Measurements from ENCODE around the gene TTF1.

TTF1 gene

GRCh38 chr9:132367613-132368313, 38.9 kb downstream of the TTF1 start:
- DNase-seq (ENCODE audit: low spot score) = no peak

- no peak for DNase-seq (ENCODE audit: low spot score)
These were observed 40.2 kb downstream of the TTF1 start for GRCh38 chr9:132366481-132366880.

DNA sequence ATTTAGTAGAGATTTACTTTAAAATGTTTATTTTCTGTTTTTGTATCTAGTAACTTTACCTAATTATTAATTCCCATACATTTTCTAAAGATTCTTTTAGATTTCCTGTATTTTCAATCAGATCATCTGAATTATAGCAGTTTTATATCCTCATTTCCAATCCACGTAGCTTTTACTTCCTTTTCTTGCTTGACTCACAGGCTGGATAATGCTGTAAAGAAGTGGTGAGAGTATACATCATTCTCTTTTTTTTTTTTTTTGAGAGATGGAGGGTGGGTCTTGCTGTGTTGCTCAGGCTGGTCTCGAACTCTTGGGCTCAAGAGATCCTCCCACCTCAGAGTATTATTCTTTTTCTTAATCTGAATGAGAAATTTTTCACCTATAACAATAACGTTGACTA, 40.7 kb downstream of the TTF1 start:
- DNase-seq (ENCODE audit: low spot score) = no peak

DNA sequence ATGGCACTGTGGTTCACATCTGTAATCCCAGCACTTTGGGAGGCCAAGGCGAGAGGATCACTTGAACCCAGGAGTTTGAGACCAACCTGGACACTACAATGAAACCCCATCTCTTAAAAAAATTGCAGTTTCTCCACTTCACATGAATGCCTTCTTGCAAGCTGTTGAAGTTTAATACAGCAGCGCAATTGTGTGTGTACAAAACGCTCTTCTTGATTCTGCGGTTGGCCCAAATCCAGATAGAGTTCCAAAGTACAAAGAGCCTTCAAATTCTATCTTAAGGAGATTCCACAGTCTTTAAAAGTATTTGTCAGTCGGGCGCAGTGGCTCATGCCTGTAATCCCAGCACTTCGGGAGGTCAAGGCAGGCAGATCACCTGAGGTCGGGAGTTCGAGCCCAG, 42.6 kb downstream of the TTF1 start:
- DNase-seq (ENCODE audit: low spot score) = no peak

DNA sequence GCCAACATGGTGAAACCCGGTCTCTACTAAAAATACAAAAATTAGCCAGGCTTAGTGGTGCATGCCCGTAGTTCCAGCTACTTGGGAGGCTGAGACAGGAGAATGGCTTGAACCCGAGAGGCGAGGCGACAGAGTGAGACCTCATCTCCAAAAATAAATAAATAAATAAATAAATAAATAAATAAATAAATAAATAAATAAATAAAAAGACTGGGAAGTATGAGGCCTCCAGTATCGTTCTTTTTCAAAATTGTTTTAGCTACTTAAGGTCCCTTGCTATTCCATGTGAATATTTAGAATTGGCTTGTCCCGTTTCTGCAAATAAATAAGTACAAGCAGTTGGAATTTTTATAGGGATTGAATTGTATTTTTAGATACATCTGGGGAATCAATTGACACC, 48.9 kb downstream of the TTF1 start:
- DNase-seq (ENCODE audit: low spot score) = no peak

DNA sequence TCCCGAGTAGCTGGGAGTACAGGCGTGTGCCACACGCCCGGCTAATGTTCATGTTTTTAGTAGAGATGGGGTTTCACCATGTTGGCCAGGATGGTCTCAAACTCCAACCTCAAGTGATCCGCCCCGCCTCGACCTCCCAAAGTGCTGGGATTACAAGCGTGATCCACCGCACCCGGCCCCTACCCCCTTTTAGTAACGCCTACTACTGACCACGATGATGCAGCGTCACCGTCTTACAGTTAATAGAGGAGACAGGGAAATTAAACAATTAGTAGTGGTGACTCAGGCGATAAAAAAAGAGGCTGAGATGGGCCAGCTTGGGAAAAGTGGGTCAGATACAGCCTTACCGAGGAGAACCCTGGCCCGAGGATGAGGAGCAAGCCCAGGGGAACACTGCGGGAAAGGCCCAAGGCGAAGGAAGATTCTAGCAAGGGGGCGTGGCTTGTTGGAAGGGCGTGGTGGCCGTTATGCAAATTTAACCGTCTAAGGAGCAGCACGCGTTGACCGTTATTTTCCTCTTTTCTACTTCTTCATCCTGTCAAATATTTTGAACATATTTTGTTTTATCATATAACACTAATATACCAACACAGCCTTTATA, 50.2 kb downstream of the TTF1 start:
- no peak for DNase-seq (ENCODE audit: low spot score)

DNA sequence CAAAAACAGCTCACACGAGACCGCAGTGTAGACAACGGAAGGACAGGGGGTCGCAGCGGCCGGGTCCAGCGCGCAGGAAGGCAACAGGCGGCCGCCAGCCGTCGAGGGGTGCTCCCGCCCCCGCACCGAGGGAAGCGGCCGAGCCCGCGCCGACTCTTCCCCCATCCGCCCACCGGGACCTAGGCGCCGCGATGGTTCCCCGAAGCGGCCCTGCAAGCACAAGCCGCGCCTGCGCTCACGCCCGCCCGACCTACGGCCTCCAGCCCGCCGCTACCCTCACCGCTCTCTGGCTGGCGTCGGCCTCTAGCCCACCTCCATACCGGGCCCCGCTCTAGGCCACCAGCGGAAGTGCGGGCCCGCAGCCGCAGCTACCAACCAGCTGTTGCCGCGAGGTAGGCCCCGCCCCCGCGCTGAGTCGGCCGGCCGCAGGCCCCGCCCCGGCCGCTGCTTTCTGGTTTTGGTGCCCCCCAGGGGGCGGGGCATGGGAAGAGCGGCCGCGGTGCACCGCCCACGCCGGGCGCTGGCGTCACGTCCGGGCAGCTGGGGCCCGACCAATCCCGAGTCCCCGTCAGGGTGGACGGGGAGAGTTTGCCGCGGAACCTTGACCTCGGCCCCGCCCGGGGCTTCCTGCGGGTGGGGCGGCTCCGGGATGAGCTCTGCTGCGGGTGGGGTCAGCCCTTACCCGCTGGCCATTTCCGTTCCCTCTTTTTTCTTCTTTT, 51.8 kb downstream of the TTF1 start, which contains the start of gene SETX:
Gene SETX (minus strand): TSS at position 350 of the 719 bp plus-strand sequence. CDS start 5,558 bp downstream, outside the sequence.
- peak; percentile 99 for DNase-seq (ENCODE audit: low spot score)

GRCh38 chr9:132351404-132352045, 55.1 kb downstream of the TTF1 start:
- DNase-seq (ENCODE audit: low spot score) = peak; percentile 6

GRCh38 chr9:132350861-132351315, 55.8 kb downstream of the TTF1 start:
- peak; percentile 63 for DNase-seq (ENCODE audit: low spot score)

- DNase-seq (ENCODE audit: low spot score) = no peak
These were observed 58.0 kb downstream of the TTF1 start for GRCh38 chr9:132348676-132349075.

DNA sequence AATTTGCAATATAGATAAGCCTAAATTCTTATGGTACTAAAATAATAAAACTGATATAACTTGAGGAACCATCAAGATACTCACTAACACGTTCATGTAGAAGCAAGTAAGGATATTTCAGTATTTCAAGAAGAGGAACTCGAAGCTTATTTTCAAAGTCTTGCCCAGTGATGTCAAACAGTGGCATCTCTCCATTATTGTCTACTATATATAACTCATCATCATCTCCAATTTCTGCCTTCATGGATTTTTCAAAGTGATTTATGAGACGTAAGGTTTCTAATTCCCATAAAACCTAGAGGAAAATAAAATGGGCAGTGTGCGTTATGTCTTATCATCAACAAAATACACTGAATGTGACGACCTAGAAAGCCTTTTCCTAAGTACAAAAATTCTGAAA, 60.5 kb downstream of the TTF1 start:
- DNase-seq (ENCODE audit: low spot score) = no peak

DNA sequence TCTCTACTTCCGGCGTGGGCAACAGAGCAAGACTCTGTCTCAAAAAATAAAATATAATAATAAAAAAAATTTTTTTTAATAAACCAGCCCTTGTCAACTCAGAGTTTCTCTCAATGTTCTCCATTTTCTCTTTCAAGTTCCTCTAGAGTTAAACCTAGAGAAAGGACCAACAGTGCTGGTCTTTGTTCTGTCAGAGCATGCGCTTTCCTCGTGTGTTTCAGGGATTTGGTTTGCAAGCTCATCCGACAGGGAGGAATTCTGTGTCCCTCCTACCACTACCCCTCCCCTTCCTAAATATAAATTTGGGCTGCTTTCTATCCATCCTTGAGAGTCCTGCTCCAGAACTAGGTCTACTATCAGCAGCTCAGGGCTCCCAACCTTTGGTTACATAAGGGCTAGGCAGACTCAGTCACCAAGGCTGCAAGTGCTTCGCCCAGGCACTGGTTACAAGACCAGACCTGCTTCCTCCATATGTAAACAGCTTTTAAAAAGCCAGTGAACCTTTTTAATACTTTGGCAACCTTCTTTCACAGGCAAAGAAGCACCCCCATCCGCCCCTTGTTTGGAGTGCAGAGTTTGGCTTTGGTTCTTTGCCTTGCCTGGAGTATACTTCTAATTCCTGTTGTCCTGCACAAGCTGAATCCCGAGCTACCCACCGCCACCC, 65.3 kb downstream of the TTF1 start:
- DNase-seq (ENCODE audit: low spot score) = no peak

DNA sequence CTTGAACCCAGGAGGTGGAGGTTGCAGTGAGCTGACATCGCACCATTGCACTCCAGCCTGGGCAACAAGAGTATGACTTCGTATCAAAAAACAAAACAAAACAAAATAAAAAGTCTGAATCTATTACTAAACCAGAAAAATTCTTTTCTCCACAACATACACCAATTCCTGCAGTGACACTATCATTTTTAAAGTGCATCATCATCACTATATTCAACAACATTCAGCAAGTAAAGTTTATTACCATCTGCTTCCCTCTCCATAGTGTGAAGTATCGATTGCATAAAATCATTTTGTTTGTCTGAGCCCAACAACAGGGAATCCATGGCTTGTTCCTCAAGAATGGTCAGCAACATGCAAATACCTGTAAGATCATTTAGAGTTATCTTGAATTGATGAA, 72.3 kb downstream of the TTF1 start:
- no peak for DNase-seq (ENCODE audit: low spot score)

- no peak for DNase-seq (ENCODE audit: low spot score)
These were observed 73.1 kb downstream of the TTF1 start for GRCh38 chr9:132333556-132333955.

- DNase-seq (ENCODE audit: low spot score) = no peak
These were observed 78.1 kb downstream of the TTF1 start for GRCh38 chr9:132328580-132328979.

DNA sequence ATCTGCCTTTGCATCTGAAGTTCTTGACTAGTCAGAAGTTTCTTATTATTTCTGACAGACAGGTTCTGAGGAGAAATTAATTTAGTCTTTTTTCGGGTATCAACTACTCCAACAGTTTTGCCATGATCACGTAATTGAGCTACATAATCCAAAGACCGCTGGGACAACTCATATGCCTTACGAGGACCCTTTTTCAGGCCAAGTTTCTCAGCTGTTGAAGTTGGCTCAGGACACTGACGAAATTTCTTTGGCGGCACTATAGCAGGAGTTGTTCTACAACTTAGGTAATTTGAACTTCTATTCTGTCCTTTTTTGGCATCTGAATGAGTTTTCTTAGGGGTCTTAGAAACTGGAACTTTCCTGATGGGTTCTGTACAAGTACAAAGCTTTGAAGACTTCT, 79.1 kb downstream of the TTF1 start:
- no peak for DNase-seq (ENCODE audit: low spot score)

All from germinal center (tissue), 1 donor.